WTC11 (cell line): ENCODE results near the gene TSPAN17. TPM values are rescaled to one million over a fixed set of nuclear protein-coding genes. Genes with fewer than 3 reads are reported as not detected.

Experiments
- ATAC-seq: fragments of 200-7000 bp; cut with Tn5 transposase; 2 replicates; pipeline ENCODE4 v1.10.0; 2021; ENCODE audit warnings: mild to moderate bottlenecking, moderate library complexity
- CTCF ChIA-PET: fragments of 300-600 bp; sonication (Branson Sonifier 250); formaldehyde crosslinking; loops from one replicate; lab custom pipeline; 2021; ENCODE audit warnings: antibody characterized with exemption; lab: Charles Lee
- POLR2A ChIA-PET: fragments of 350-600 bp; sonication (Branson Sonifier 250); formaldehyde crosslinking; loops from one replicate; lab custom pipeline; 2021; ENCODE audit warnings: antibody characterized with exemption; lab: Charles Lee
- DNase-seq: peaks from one replicate; pipeline ENCODE4 v3.0.0; 2021; ENCODE audit warnings: low spot score
- H3K27ac Mint-ChIP-seq: 2 replicates; pipeline ENCODE4 v1.8.0; 2021; ENCODE audit warnings: mixed read lengths
- H3K27me3 Mint-ChIP-seq: 2 replicates; pipeline ENCODE4 v1.8.0; 2021; ENCODE audit warnings: low read depth, mild to moderate bottlenecking, moderate library complexity, mixed read lengths
- H3K36me3 Mint-ChIP-seq: 2 replicates; pipeline ENCODE4 v1.8.0; 2021; ENCODE audit warnings: mixed read lengths
- H3K4me1 Mint-ChIP-seq: 2 replicates; pipeline ENCODE4 v1.8.0; 2022; ENCODE audit warnings: mixed read lengths
- H3K4me3 Mint-ChIP-seq: 2 replicates; pipeline ENCODE4 v1.8.0; 2021; ENCODE audit warnings: mild to moderate bottlenecking, moderate library complexity, mixed read lengths
- H3K9me3 Mint-ChIP-seq: 2 replicates; pipeline ENCODE4 v1.8.0; 2021; ENCODE audit warnings: mixed read lengths
- ATF1 ChIP-seq: sonication (generic); formaldehyde crosslinking; IDR thresholded peaks from 2 replicates; pipeline ENCODE4 v1.8.1; 2023; ENCODE audit warnings: mild to moderate bottlenecking, moderate library complexity, missing genetic modification reagents
- CBFB ChIP-seq: sonication (generic); formaldehyde crosslinking; IDR thresholded peaks from 2 replicates; pipeline ENCODE4 v1.8.1; 2022; ENCODE audit warnings: mild to moderate bottlenecking, low read depth, missing genetic modification reagents
- FOXJ3 ChIP-seq: sonication (generic); formaldehyde crosslinking; IDR thresholded peaks from 2 replicates; pipeline ENCODE4 v1.9.0; 2021; ENCODE audit warnings: missing genetic modification reagents, mild to moderate bottlenecking, borderline replicate concordance
- KAT7 ChIP-seq: sonication (generic); formaldehyde crosslinking; IDR thresholded peaks from 2 replicates; pipeline ENCODE4 v1.8.1; 2023; ENCODE audit warnings: missing genetic modification reagents, mild to moderate bottlenecking, borderline replicate concordance
- MXD4 ChIP-seq: fragments of 250-450 bp; sonication (Bioruptor Pico); IDR thresholded peaks from 2 replicates; pipeline ENCODE4 v1.8.0; 2021; ENCODE audit warnings: mild to moderate bottlenecking, moderate library complexity, borderline replicate concordance
- NFYB ChIP-seq: sonication (generic); formaldehyde crosslinking; conservative IDR thresholded peaks from 2 replicates; pipeline ENCODE4 v1.8.0; 2022; ENCODE audit warnings: low read depth, missing genetic modification reagents
- OVOL2 ChIP-seq: fragments of 250-450 bp; sonication (Bioruptor Pico); IDR thresholded peaks from 2 replicates; pipeline ENCODE4 v1.9.0; 2021; ENCODE audit warnings: mild to moderate bottlenecking, borderline replicate concordance
- SMAD4 ChIP-seq: sonication (generic); formaldehyde crosslinking; IDR thresholded peaks from 2 replicates; pipeline ENCODE4 v1.8.0; 2022; ENCODE audit warnings: mild to moderate bottlenecking, missing genetic modification reagents
- ZNF138 ChIP-seq: sonication (generic); formaldehyde crosslinking; conservative IDR thresholded peaks from 2 replicates; pipeline ENCODE4 v1.8.1; 2022; ENCODE audit warnings: mild to moderate bottlenecking, moderate library complexity, missing genetic modification reagents
- total RNA-seq: library from RNA; stranded (reverse); gene quantifications from 3 replicates; pipeline ENCODE4 v1.2.3, GENCODE V29; 2021
- TF ChIP-seq, protein P1 (sequence below): fragments of 250-450 bp; sonication (Bioruptor Pico); IDR thresholded peaks from 2 replicates; pipeline ENCODE4 v1.9.0; 2021; ENCODE audit warnings: moderate library complexity, mild to moderate bottlenecking, inconsistent platforms, borderline replicate concordance
- TF ChIP-seq, protein P2 (sequence below): sonication (generic); formaldehyde crosslinking; IDR thresholded peaks from 2 replicates; pipeline ENCODE4 v1.8.1; 2023; ENCODE audit warnings: mild to moderate bottlenecking, missing genetic modification reagents, borderline replicate concordance
- TF ChIP-seq, protein P3 (sequence below): sonication (generic); formaldehyde crosslinking; IDR thresholded peaks from 2 replicates; pipeline ENCODE4 v1.8.0; 2022; ENCODE audit warnings: mild to moderate bottlenecking, missing genetic modification reagents
- TF ChIP-seq, protein P4 (sequence below): sonication (generic); formaldehyde crosslinking; IDR thresholded peaks from 2 replicates; pipeline ENCODE4 v1.8.1; 2022; ENCODE audit warnings: mild to moderate bottlenecking, moderate library complexity, missing genetic modification reagents
- TF ChIP-seq, protein P5 (sequence below): fragments of 200-600 bp; IDR thresholded peaks from 2 replicates; pipeline ENCODE4 v1.8.0; 2022; ENCODE audit warnings: antibody characterized with exemption

The TSPAN17 gene
- total RNA-seq, 1 experiment from 2014 or later = 47.8 TPM

DNA sequence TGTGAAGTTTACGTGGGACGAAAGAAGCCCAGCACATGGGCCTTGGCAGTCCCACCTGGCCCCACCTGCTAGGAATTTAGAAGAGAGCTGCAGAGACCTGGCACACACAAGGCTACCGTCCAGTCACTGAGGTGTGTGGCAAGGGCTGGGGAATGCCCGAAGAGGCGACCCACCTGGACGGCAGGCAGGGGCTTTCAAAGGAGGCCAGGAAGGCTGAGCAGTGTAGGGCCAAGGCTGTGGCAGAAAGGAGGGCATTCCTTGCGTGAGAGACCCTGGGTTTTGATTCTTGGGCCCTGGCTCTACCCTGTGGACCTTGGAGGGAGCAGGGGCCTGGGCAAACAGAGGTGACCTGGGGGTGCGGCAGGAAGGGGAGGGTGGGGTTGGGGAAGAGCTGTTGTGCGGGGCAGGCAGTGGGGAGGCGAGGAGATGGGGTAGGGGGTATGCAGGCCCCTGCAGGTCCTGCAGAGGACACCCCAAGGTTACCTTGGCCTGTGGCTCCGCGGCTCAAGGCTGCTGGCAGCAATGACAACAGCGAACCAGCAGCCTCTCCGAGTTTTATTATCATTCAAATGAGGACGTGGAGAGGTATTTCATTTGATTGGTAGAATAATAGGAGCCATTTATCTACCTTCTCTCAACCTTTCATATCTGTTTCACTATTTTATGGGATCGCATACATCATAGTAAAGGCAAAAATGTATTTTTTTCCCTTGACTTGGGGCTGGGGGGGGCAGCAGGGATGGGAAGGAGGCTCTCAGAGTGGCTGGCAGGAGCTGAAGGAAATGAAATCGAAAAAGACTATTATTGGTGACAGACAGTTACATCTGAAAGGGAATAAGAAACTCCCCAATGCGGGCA lies 24.8 kb downstream of the TSPAN17 start:
- DNase-seq = no peak
- Mint-ChIP-seq H3K27me3 (peaks cover 7% of the 10 kb centered on the region), H3K4me3 (peak overlapping the region; percentile 26), H3K4me1 (peaks cover 37% of the 10 kb centered on the region), H3K9me3 (no peaks in the 10 kb centered on the region), H3K36me3 (no peaks in the 10 kb centered on the region), H3K27ac (peak overlapping the region; percentile 64)
- POLR2A ChIA-PET = no interaction called here
- CTCF ChIA-PET = interaction anchor here (0.5 to 5.4 kb wide), 9 partner anchors 11 to 399 kb away, joined by 3 to 60 read pairs (median 4); no protein-coding TSS in a partner anchor
- TF ChIP-seq, protein P1, sequence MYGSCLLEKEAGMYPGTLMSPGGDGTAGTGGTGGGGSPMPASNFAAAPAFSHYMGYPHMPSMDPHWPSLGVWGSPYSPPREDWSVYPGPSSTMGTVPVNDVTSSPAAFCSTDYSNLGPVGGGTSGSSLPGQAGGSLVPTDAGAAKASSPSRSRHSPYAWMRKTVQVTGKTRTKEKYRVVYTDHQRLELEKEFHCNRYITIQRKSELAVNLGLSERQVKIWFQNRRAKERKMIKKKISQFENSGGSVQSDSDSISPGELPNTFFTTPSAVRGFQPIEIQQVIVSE (CRISPR knock-in tag) = no peak
- TF ChIP-seq MXD4 = no peak
- peak; percentile 65; the same call in 1 of the 2 replicates for TF ChIP-seq CBFB (CRISPR knock-in tag)
- peak; percentile 66 for ATAC-seq

DNA sequence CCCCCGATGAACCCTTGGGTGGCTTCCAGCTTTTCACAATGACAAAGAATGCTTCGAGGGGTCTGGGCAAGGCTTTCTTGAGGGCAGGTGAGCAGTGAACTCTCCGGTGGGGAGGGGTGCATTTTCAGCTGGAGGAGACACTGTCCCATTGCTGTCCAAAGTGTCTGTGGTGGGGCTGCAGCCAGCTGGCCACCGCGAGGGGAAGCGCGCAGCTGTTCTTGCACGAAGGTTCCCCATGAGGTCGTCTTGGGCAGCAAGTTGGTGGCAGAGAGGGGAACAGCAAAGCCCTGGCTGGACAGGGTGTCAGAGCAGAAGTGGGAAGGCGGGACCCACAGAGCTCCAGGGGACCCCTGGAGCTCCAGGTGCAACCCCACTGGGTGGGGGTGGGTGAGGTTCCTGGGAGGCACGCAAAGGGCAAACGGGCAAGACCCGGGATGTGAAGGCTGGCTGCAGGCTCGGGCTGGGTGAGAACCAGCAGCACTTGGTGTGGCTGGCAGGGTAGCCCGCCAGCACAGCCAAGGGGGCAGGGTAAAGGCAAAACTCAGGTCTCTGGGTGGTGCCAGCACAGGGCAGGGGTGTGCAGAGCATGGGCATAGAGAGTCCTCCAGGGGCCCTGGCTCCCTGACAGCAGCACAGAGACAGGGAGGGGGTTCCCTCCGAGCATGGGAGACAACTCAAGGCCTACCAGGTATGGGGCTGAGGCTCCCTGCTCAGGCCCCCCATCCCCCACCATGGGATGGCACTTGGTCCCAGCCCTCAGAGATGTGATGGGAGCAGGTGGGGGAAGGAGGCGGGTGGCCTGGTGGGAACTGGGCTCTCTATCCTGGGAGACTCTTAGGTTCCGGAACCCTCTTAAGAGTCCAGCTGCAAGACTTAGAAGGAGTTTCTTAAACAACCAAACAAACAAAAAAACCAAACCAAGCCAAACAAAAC lies 26.6 kb downstream of the TSPAN17 start:
- H3K36me3 Mint-ChIP-seq = no peaks in the 10 kb centered on the region
- H3K27ac Mint-ChIP-seq = no peak overlapping the region
- no peaks in the 10 kb centered on the region for H3K9me3 Mint-ChIP-seq
- ChIA-PET POLR2A (no interaction called here), CTCF (interaction anchor here (0.8 to 5.4 kb wide), 10 partner anchors 10 to 397 kb away, joined by 3 to 60 read pairs (median 3); partner anchors contain the start of gene TSPAN17)
- H3K4me1 Mint-ChIP-seq = peaks cover 37% of the 10 kb centered on the region
- no peak for ATAC-seq
- TF ChIP-seq, protein P2, sequence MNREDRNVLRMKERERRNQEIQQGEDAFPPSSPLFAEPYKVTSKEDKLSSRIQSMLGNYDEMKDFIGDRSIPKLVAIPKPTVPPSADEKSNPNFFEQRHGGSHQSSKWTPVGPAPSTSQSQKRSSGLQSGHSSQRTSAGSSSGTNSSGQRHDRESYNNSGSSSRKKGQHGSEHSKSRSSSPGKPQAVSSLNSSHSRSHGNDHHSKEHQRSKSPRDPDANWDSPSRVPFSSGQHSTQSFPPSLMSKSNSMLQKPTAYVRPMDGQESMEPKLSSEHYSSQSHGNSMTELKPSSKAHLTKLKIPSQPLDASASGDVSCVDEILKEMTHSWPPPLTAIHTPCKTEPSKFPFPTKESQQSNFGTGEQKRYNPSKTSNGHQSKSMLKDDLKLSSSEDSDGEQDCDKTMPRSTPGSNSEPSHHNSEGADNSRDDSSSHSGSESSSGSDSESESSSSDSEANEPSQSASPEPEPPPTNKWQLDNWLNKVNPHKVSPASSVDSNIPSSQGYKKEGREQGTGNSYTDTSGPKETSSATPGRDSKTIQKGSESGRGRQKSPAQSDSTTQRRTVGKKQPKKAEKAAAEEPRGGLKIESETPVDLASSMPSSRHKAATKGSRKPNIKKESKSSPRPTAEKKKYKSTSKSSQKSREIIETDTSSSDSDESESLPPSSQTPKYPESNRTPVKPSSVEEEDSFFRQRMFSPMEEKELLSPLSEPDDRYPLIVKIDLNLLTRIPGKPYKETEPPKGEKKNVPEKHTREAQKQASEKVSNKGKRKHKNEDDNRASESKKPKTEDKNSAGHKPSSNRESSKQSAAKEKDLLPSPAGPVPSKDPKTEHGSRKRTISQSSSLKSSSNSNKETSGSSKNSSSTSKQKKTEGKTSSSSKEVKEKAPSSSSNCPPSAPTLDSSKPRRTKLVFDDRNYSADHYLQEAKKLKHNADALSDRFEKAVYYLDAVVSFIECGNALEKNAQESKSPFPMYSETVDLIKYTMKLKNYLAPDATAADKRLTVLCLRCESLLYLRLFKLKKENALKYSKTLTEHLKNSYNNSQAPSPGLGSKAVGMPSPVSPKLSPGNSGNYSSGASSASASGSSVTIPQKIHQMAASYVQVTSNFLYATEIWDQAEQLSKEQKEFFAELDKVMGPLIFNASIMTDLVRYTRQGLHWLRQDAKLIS (CRISPR knock-in tag) = no peak
- TF ChIP-seq ATF1 (CRISPR knock-in tag) (no peak), OVOL2 (no peak), NFYB (CRISPR knock-in tag) (no peak), FOXJ3 (CRISPR knock-in tag) (no peak)
- peaks cover 6% of the 10 kb centered on the region for H3K27me3 Mint-ChIP-seq
- DNase-seq = no peak
- H3K4me3 Mint-ChIP-seq = no peak overlapping the region

DNA sequence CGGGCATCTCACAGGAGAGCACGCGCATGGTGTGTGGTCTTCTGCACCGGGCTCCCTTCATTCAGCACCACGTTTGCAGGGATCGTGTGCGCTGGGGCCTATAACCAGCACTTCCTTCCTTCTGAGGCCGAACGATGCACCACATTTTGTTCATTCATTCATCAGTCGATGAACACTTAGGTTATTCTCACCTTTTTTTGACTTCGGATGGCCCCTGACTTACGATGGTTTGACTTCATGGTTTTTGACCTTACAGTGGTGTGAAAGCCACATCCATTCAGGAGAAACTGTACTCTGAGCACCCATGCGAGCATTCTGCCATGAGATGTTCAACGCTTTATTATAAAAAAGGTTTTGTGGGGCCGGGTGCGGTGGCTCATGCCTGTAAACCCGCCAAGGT lies 27.5 kb downstream of the TSPAN17 start:
- Mint-ChIP-seq H3K27ac (no peak overlapping the region), H3K4me3 (no peak overlapping the region)
- POLR2A ChIA-PET = no interaction called here
- CTCF ChIA-PET = interaction anchor here (0.8 to 5.4 kb wide), 5 partner anchors 9 to 27 kb away, joined by 3 to 60 read pairs (median 3); partner anchors contain the start of gene TSPAN17
- TF ChIP-seq CBFB (CRISPR knock-in tag) = no peak
- TF ChIP-seq, protein P3, sequence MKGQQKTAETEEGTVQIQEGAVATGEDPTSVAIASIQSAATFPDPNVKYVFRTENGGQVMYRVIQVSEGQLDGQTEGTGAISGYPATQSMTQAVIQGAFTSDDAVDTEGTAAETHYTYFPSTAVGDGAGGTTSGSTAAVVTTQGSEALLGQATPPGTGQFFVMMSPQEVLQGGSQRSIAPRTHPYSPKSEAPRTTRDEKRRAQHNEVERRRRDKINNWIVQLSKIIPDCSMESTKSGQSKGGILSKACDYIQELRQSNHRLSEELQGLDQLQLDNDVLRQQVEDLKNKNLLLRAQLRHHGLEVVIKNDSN (CRISPR knock-in tag) = no peak
- no peak for TF ChIP-seq SMAD4 (CRISPR knock-in tag)
- TF ChIP-seq KAT7 (CRISPR knock-in tag) = no peak
- TF ChIP-seq, protein P4, sequence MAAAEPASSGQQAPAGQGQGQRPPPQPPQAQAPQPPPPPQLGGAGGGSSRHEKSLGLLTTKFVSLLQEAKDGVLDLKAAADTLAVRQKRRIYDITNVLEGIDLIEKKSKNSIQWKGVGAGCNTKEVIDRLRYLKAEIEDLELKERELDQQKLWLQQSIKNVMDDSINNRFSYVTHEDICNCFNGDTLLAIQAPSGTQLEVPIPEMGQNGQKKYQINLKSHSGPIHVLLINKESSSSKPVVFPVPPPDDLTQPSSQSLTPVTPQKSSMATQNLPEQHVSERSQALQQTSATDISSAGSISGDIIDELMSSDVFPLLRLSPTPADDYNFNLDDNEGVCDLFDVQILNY (CRISPR knock-in tag) = no peak
- TF ChIP-seq, protein P5, sequence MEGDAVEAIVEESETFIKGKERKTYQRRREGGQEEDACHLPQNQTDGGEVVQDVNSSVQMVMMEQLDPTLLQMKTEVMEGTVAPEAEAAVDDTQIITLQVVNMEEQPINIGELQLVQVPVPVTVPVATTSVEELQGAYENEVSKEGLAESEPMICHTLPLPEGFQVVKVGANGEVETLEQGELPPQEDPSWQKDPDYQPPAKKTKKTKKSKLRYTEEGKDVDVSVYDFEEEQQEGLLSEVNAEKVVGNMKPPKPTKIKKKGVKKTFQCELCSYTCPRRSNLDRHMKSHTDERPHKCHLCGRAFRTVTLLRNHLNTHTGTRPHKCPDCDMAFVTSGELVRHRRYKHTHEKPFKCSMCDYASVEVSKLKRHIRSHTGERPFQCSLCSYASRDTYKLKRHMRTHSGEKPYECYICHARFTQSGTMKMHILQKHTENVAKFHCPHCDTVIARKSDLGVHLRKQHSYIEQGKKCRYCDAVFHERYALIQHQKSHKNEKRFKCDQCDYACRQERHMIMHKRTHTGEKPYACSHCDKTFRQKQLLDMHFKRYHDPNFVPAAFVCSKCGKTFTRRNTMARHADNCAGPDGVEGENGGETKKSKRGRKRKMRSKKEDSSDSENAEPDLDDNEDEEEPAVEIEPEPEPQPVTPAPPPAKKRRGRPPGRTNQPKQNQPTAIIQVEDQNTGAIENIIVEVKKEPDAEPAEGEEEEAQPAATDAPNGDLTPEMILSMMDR = no peak
- no peak for TF ChIP-seq ZNF138 (CRISPR knock-in tag)
- TF ChIP-seq, all 79 proteins: peak for 0
- DNase-seq (no peak), ATAC-seq (no peak)
- no peaks in the 10 kb centered on the region for H3K36me3 Mint-ChIP-seq
- H3K9me3 Mint-ChIP-seq = no peaks in the 10 kb centered on the region
- H3K27me3 Mint-ChIP-seq = peaks cover 9% of the 10 kb centered on the region
- H3K4me1 Mint-ChIP-seq = peaks cover 37% of the 10 kb centered on the region
